ENCODE results near the gene PGM2.
"Not testable (repeated sequence)": the region's sequence is repeated elsewhere in the genome, so short reads cannot be mapped to it uniquely, and the experiment has no call there.

Gene PGM2

DNA sequence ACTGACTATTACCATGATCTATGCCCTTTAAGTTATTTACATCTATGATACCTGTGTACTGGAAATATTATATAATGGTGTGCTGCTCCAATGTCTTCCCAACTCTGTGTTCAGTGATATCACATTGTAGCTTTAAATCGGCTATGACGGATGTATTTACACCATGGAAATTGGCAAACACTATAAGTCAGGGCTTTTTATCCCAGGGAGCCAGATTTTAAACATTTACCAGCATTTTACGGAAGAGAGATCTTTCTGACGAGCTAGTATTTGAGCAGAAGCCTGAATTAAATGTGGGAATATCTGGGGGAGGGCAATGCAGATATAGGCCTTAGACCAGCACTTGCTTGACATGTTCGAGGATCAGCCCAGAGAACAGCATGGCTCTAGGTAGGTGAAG lies 7.7 kb upstream of the PGM2 start:
- DNase-seq (ENCODE audit: low spot score): no peak

GRCh38 chr4:37820458-37820857 lies 6.0 kb upstream of the PGM2 start:
- DNase-seq (ENCODE audit: low spot score): not testable (repeated sequence)

GRCh38 chr4:37821953-37822605 lies 4.4 kb upstream of the PGM2 start:
- no peak for DNase-seq (ENCODE audit: low spot score)

- not testable (repeated sequence) for DNase-seq (ENCODE audit: low spot score)
Observed at GRCh38 chr4:37825501-37825900, 985 bp upstream of the PGM2 start.

DNA sequence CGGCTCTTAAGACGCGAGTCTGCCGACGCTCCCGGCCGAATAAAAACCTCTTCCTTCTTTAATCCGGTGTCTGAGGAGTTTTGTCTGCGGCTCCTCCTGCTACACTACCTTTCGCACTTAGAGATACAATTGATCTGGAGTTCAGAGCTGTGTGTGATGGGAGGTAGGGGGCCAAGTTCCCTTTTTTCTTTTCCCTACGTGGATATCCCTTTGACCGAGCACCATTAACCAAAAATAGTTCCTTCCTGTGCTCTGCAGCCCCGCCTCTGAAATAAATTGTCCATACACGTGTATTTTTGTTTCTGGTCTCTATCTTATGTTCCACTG lies 555 bp upstream of the PGM2 start:
- peak; percentile 20 for DNase-seq (ENCODE audit: low spot score)

DNA sequence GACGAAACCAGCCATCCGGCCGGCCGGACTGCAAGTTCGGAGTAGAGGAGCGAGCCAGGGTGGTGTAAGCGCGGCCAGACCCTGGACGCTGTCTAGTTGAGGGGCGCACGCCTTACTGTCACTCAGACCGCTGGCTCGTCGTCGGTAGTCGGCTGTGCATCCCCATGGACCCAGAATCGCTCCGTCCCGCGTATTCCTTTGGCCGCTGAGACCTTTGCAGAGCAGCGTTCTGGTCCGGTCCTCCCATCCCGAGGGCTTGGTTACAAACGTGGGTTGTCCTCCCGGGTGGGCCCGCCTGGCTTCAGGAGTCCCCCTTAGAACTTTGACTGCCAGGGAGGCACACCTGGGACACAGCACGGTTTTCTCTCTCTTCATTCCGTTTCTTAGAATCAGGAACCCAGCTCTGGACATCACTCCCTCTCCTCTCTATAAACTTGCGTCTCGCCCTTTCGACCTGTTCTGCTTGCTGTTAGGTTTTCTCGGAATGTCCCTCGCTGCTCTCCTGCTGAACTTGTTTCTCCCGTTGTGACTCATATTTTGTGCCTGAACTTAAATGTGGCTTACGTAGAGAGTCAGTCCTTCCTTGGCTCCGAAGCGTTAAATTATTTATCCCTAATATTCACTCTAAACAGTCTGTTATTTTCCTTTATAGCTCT lies 672 bp downstream of the PGM2 start:
- DNase-seq (ENCODE audit: low spot score): no peak

DNA sequence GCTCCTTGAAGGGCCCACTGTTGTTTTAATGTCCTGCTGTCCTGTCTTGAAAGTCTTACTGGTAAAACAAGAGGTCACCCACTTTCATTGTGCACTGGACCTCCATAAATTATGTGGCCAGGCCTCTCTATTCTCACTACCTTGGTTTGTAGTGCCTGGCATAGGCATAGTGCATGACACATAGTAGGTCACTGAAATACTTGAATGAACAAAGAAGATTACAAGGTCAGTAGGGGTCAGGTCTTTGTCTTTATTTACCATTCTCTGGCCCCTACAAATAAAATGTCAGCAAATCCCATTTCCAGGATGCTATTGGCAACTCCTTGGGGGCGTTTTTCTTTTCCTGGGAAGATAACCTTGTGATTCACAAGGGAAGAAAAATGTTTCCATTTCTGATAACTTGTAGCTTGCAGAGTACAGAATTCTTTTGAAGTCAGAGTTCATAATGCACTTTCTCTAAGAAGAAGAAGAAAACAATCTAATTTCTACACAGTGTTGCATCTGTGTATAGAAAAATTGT lies 1.4 kb downstream of the PGM2 start:
- DNase-seq (ENCODE audit: low spot score): no peak

GRCh38 chr4:37828843-37829242 lies 2.4 kb downstream of the PGM2 start:
- DNase-seq (ENCODE audit: low spot score): no peak

- DNase-seq (ENCODE audit: low spot score): no peak
Observed at GRCh38 chr4:37830640-37831039, 4.2 kb downstream of the PGM2 start.

DNA sequence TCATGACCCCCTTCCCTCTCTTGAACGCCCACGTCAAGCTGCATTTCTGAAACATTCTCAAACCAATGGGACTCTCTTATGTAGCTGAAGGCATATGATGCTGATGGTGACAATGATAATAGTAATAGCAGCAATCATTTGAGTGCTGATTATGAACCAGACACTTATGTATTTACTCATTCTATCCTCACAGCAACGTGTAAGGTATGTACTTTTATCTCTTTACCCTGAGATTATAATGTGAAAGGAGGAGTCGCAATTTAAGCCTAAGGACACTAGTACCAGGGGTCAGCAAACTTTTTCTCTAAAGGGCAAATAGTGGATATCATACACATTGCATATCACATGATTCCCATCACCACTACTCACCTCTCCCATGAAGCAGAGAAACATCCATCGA lies 8.5 kb downstream of the PGM2 start:
- DNase-seq (ENCODE audit: low spot score): no peak

GRCh38 chr4:37835806-37836205 lies 9.3 kb downstream of the PGM2 start:
- DNase-seq (ENCODE audit: low spot score): no peak

GRCh38 chr4:37836274-37836673 lies 9.8 kb downstream of the PGM2 start:
- no peak for DNase-seq (ENCODE audit: low spot score)

- DNase-seq (ENCODE audit: low spot score): no peak
Observed at GRCh38 chr4:37836838-37837440, 10.5 kb downstream of the PGM2 start.

DNA sequence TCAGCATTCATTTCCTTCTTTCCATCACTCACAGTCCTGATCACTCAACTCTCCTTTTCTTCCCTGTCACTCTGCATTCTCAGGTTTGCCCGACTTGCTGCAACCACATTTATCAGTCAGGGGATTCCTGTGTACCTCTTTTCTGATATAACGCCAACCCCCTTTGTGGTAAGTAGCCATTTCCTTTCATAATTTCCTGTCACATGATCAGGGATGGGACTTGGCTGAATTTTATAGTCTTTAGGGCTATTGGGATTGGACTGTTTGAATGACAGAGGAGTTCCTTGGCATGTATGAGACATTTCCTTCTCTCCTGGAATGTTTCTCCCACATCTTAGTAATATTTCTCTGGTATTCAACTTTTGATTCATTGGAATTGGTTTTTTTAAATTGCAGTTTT lies 11.0 kb downstream of the PGM2 start:
- DNase-seq (ENCODE audit: low spot score): no peak

- no peak for DNase-seq (ENCODE audit: low spot score)
Observed at GRCh38 chr4:37839426-37839825, 12.9 kb downstream of the PGM2 start.

GRCh38 chr4:37844204-37844603 lies 17.7 kb downstream of the PGM2 start:
- DNase-seq (ENCODE audit: low spot score): no peak

GRCh38 chr4:37845201-37845600 lies 18.7 kb downstream of the PGM2 start:
- DNase-seq (ENCODE audit: low spot score): no peak

DNA sequence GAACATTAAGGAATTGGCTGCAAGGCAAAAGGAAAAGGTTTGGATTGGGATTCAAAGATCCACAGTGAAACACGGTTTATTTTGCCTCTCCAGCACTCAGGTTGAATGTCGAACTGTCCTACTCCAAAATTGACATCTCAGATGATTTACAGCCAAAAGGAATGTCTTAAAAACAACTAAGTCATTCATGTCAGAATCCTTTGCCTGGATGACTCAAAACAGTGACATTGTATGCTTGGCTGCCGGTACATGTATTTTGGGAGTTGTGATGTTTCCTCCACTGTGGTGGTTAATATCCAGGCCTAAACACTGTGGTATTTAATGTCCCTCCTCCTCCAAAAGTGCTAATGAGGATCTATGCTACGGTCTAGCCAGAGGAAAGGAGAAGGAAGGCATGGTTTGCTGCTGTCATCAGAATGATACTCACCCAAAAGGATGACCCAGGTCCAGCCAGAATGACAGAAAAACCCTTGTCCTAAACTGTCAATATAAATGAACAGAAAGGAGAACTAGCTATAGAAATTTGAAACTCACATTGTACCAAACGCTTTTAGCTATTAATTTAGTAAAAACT lies 20.9 kb downstream of the PGM2 start:
- peak; percentile 23 for DNase-seq (ENCODE audit: low spot score)

DNA sequence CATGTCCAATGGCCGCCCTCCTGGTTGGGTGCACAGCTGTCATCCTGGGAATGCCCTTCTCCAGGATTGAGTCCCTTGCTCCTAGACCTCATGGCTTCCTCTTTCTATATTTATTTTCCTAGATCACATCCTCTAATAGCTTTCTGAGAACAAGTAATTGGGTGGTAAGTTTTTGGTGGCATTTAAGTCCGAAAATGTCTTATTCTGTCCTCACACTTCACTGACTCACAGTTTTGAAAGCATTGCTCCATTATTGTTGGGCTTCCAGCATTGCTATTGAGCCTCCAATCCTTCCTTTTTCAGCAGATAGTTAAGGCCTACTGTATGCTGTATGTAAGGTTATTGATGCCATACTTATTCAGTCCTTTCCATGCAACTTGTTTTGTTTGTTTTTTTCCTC lies 25.9 kb downstream of the PGM2 start:
- DNase-seq (ENCODE audit: low spot score): no peak

DNA sequence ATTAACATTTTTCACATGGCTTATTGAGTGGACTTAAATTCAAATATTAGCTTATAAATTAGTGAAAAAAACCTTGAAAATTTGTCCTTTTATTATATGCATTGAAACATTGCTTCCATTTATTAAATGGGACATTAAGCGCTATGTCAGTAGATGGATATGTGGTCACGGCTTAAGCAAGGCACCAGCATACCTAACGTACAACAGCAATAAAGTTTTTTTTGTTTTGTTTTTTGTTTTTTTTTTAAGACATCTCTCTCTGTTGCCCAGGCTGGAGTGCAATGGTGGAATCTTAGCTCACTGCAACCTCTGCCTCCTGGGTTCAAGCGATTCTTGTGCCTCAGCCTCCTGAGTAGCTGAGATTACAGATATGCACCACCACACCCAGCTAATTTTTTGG lies 31.6 kb downstream of the PGM2 start:
- DNase-seq (ENCODE audit: low spot score): no peak

- DNase-seq (ENCODE audit: low spot score): no peak
Observed at GRCh38 chr4:37858872-37859271, 32.4 kb downstream of the PGM2 start.

DNA sequence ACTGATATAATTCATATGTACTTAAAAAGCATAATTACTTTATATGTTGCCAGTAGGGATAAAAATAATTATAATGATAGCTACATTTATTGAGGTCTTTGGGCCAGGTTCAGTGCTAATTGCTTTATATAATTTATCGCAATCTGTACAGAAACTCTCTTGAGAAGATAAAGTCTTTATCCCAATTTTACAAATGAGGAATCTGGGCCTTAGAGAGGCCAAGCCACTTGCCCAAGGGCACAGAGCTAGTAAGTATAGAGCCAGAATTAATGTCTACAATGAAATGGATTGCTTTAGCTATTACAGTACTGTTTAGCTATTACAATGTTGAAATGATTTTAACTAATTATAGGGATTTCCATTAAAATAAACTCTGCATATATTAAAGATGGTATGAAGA lies 33.8 kb downstream of the PGM2 start:
- no peak for DNase-seq (ENCODE audit: low spot score)

GRCh38 chr4:37862961-37863360 lies 36.5 kb downstream of the PGM2 start:
- no peak for DNase-seq (ENCODE audit: low spot score)
